Activated CD4-positive, alpha-beta T cell treated with anti-CD3 and anti-CD28 coated beads, Interleukin-2, amount 10 ng/mL, durations not matched to agents 24 days and 14 days (primary cell): ENCODE data around the gene FUT7. TPM values are rescaled to one million over a fixed set of nuclear protein-coding genes. Genes with fewer than 3 reads are reported as not detected.

Experiments
- DNase-seq: peaks from one replicate; pipeline ENCODE4 v3.0.0; 2022
- H3K27ac Mint-ChIP-seq: one replicate; pipeline ENCODE4 v1.8.0; 2022; ENCODE audit warnings: mild to moderate bottlenecking, mixed read lengths
- H3K27me3 Mint-ChIP-seq: one replicate; pipeline ENCODE4 v1.8.0; 2022; ENCODE audit warnings: mixed read lengths
- H3K36me3 Mint-ChIP-seq: one replicate; pipeline ENCODE4 v1.8.0; 2022; ENCODE audit warnings: low read depth, mild to moderate bottlenecking, mixed read lengths
- H3K4me1 Mint-ChIP-seq: one replicate; pipeline ENCODE4 v1.8.0; 2021; ENCODE audit warnings: mixed read lengths
- H3K4me3 Mint-ChIP-seq: one replicate; pipeline ENCODE4 v1.8.0; 2022; ENCODE audit warnings: mild to moderate bottlenecking, moderate library complexity, mixed read lengths
- H3K9me3 Mint-ChIP-seq: one replicate; pipeline ENCODE4 v1.8.0; 2021; ENCODE audit warnings: mixed read lengths
- intact Hi-C: fragments of 100-400 bp; cut with micrococcal nuclease; formaldehyde crosslinking; loops from one replicate; pipeline ENCODE4 v1.15.1; 2023
- total RNA-seq: library from RNA; stranded (reverse); gene quantifications from 2 replicates; pipeline ENCODE4 v1.2.3, GENCODE V29; 2022

FUT7 gene, protein sequence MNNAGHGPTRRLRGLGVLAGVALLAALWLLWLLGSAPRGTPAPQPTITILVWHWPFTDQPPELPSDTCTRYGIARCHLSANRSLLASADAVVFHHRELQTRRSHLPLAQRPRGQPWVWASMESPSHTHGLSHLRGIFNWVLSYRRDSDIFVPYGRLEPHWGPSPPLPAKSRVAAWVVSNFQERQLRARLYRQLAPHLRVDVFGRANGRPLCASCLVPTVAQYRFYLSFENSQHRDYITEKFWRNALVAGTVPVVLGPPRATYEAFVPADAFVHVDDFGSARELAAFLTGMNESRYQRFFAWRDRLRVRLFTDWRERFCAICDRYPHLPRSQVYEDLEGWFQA
- 0.09 TPM in 1 of 2 replicates, not detected in the other for total RNA-seq

GRCh38 chr9:137031904-137032640 is at the start of gene FUT7:
FUT7 (minus strand) TSS chr9:137032088; CDS start chr9:137031991, 97 bp downstream.
- no peaks in the 10 kb centered on the region for H3K9me3 Mint-ChIP-seq
- intact Hi-C loops: no loop called here
- H3K27me3 Mint-ChIP-seq: peaks cover 3% of the 10 kb centered on the region
- peak within 1 kb of the TSS; percentile 19 for H3K4me3 Mint-ChIP-seq
- no peak within 1 kb of the TSS for H3K27ac Mint-ChIP-seq
- peak; percentile 69 for DNase-seq
- no peaks in the 10 kb centered on the region for H3K36me3 Mint-ChIP-seq
- H3K4me1 Mint-ChIP-seq: peaks cover 44% of the 10 kb centered on the region

GRCh38 chr9:137080260-137081122 is 48.6 kb upstream of the FUT7 start:
- DNase-seq: no peak
- intact Hi-C loops: no loop called here
- Mint-ChIP-seq H3K36me3 (peaks cover 13% of the 10 kb centered on the region), H3K27ac (no peak overlapping the region), H3K9me3 (no peaks in the 10 kb centered on the region), H3K4me3 (peak overlapping the region; percentile 59), H3K4me1 (peaks cover 15% of the 10 kb centered on the region), H3K27me3 (no peaks in the 10 kb centered on the region)

DNA sequence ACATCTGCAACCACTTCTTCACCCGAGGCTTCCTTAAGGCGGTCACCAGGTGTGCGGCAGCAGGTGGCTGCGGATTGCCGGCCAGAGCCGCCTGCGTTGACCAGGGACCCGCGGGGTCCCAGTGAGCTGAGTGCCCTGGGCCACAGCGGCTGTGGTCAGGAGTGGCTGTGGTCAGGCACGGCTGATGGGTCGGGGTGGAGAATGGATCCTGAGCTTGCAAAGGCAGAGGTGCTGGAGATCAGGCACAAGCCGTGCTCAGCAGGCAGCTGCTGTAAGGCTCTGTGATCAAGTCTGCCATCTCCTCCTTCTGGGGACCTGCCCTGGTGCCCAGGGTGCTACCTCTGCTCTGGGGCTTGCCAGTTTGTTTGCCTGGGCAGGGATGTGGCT is 47.5 kb upstream of the FUT7 start:
- DNase-seq: no peak
- Mint-ChIP-seq H3K27me3 (no peaks in the 10 kb centered on the region), H3K4me1 (peaks cover 9% of the 10 kb centered on the region), H3K27ac (no peak overlapping the region), H3K4me3 (peak overlapping the region; percentile 26), H3K36me3 (peaks cover 13% of the 10 kb centered on the region), H3K9me3 (no peaks in the 10 kb centered on the region)
- intact Hi-C loops: no loop called here

DNA sequence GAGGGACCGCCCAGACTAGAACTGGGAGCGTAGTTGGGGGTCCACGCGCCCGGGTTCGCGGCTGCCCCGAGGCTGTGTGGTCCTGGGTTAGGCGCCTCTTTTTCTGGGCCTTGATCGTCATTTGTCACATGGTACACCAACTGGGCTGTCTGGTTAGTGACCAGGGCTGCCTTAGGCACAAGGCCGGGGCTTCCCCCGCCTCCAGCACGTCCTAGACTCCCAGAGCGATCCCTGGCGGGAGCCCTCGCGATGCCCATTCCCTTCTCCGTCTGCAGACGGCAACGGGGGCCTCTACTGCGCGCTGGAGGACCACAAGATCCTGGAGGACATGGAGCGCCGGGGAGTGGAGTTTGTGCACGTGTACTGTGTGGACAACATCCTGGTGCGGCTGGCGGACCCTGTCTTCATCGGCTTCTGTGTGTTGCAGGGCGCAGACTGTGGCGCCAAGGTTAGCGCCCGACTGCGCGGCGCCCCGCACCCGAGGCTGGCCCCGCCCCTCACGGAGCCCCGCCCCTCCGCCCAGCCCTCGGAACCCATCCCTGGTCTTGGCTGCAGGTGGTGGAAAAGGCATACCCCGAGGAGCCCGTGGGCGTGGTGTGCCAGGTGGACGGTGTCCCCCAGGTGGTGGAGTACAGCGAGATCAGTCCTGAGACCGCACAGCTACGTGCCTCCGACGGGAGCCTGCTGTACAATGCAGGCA is 47.0 kb upstream of the FUT7 start:
- Mint-ChIP-seq H3K27me3 (no peaks in the 10 kb centered on the region), H3K4me1 (peaks cover 8% of the 10 kb centered on the region), H3K4me3 (peak overlapping the region; percentile 78), H3K9me3 (no peaks in the 10 kb centered on the region), H3K27ac (no peak overlapping the region), H3K36me3 (peaks cover 11% of the 10 kb centered on the region)
- intact Hi-C loops: no loop called here
- DNase-seq: no peak

GRCh38 chr9:137077758-137078693 is 46.1 kb upstream of the FUT7 start:
- peak; percentile 85 for DNase-seq
- Mint-ChIP-seq H3K27me3 (no peaks in the 10 kb centered on the region), H3K4me3 (peak overlapping the region; percentile 78), H3K9me3 (no peaks in the 10 kb centered on the region), H3K36me3 (peaks cover 10% of the 10 kb centered on the region), H3K27ac (peak overlapping the region; percentile 66), H3K4me1 (peaks cover 3% of the 10 kb centered on the region)
- intact Hi-C loops: loop anchor here (1.0 kb wide), 1 partner anchor 8 kb away; the partner anchor contains the start of gene MAN1B1

DNA sequence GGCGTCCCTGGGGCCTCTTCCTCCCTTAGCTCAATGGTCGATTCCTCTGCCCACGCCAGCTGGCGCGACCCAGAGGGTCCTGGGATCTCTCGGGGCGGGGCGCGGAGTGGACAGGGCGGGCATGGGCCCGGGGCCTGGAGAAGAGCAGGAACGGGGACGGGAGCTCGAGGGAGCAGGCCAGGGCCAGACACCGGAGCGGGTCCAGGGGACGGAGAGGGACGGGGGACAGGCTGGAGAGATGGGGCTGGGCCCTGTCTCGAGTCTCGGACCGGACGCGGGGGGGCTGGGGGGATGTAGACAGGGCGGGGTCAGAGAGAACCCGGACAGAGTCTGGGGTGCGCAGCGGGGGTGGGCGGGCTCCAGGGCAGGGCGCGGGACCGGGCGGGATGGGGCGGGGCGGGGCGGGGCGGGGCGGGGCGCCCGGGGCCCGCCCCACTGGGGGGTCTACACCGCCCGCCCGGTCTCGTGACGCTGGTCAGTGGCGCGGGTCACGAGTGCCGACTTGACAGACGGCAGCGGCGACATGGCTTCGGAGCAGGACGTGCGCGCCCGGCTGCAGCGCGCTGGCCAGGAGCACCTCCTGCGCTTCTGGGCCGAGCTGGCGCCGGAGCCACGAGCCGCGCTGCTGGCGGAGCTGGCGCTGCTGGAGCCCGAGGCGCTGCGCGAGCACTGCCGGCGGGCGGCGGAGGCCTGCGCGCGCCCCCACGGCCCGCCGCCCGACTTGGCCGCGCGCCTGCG is 45.3 kb upstream of the FUT7 start, which contains the start of gene UAP1L1:
Gene UAP1L1 (plus strand): TSS at position 508 of the 738 bp plus-strand sequence. CDS start 16 bp downstream, at position 524.
- Mint-ChIP-seq H3K4me3 (peak within 1 kb of the TSS; percentile 78), H3K27ac (peak within 1 kb of the TSS; percentile 66), H3K4me1 (peaks cover 3% of the 10 kb centered on the region), H3K9me3 (no peaks in the 10 kb centered on the region), H3K36me3 (peaks cover 8% of the 10 kb centered on the region), H3K27me3 (no peaks in the 10 kb centered on the region)
- intact Hi-C loops: loop anchor here (1.0 kb wide), 1 partner anchor 9 kb away; the partner anchor contains the start of gene MAN1B1
- peak; percentile 91 for DNase-seq

DNA sequence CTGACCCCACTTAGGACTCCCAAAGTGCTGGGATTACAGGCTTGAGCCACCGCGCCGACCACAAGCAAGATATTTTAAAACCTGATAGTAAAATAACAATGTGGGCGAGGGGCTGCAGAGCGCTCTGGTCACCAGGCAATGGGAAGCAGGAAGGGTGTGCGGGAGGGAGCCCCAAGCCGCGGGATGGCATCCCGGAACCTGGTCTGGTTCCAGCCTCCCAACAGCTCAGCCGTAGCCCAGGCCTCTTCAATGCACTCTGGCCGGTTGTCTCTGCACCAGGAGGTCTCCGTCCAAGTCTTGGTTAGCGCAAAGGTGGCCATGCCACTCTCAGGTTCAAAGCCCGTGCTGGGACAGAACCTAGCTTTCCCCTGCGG is 44.7 kb upstream of the FUT7 start:
- Mint-ChIP-seq H3K36me3 (peaks cover 4% of the 10 kb centered on the region), H3K4me1 (peaks cover 5% of the 10 kb centered on the region), H3K27ac (peak overlapping the region; percentile 29), H3K9me3 (no peaks in the 10 kb centered on the region), H3K4me3 (peak overlapping the region; percentile 73), H3K27me3 (no peaks in the 10 kb centered on the region)
- intact Hi-C loops: loop anchor here (1.0 kb wide), 1 partner anchor 10 kb away; the partner anchor contains the start of gene MAN1B1
- DNase-seq: no peak

- Mint-ChIP-seq H3K27me3 (no peaks in the 10 kb centered on the region), H3K27ac (no peak overlapping the region), H3K9me3 (no peaks in the 10 kb centered on the region), H3K36me3 (peaks cover 3% of the 10 kb centered on the region), H3K4me3 (no peak overlapping the region), H3K4me1 (peaks cover 14% of the 10 kb centered on the region)
- no peak for DNase-seq
- intact Hi-C loops: no loop called here
Measured at GRCh38 chr9:137075275-137075775, 43.4 kb upstream of the FUT7 start.

GRCh38 chr9:137074657-137075274 is 42.9 kb upstream of the FUT7 start:
- Mint-ChIP-seq H3K27ac (no peak overlapping the region), H3K36me3 (peaks cover 1% of the 10 kb centered on the region), H3K4me3 (no peak overlapping the region), H3K9me3 (no peaks in the 10 kb centered on the region), H3K27me3 (no peaks in the 10 kb centered on the region), H3K4me1 (peaks cover 11% of the 10 kb centered on the region)
- DNase-seq: no peak
- intact Hi-C loops: no loop called here

GRCh38 chr9:137073992-137074399 is 42.1 kb upstream of the FUT7 start:
- Mint-ChIP-seq H3K27me3 (no peaks in the 10 kb centered on the region), H3K4me3 (no peak overlapping the region), H3K9me3 (no peaks in the 10 kb centered on the region), H3K27ac (no peak overlapping the region), H3K4me1 (peaks cover 11% of the 10 kb centered on the region), H3K36me3 (no peaks in the 10 kb centered on the region)
- intact Hi-C loops: no loop called here
- no peak for DNase-seq

DNA sequence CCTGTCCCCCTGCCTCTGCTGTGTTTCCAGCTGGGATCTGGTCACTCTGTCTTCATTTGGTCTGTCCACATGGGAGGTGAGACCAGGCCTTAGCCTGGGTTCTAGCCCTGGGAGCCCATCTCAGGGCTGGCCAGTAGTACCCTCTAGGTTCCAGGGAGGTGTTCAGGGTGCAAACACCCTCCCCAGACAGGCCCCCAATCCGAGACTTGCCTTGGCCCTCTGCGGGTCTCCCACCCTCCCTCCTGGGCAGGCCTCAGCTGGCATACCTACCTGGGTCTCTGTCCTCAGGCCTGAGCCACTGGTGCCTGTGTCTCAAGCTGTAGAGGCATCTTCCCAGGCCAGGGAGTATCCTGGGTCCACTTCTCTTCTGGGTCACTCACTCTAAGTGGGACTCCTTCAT is 39.4 kb upstream of the FUT7 start:
- no peaks in the 10 kb centered on the region for H3K9me3 Mint-ChIP-seq
- intact Hi-C loops: loop anchor here (2.0 kb wide), 1 partner anchor 16 kb away; the partner anchor contains the start of gene MAN1B1
- peaks cover 5% of the 10 kb centered on the region for H3K36me3 Mint-ChIP-seq
- peaks cover 20% of the 10 kb centered on the region for H3K4me1 Mint-ChIP-seq
- peak overlapping the region; percentile 80 for H3K4me3 Mint-ChIP-seq
- H3K27ac Mint-ChIP-seq: peak overlapping the region; percentile 68
- no peak for DNase-seq
- no peaks in the 10 kb centered on the region for H3K27me3 Mint-ChIP-seq
